Stimulated activated CD4-positive, alpha-beta T cell treated with anti-CD3 and anti-CD28 coated beads, Interleukin-4, amount 100 ng/mL, for 24 hours (primary cell): ENCODE results near the gene ATAD1.
"Not testable (repeated sequence)": the region's sequence is repeated elsewhere in the genome, so short reads cannot be mapped to it uniquely, and the experiment has no call there.

ENCODE experiments used
- DNase-seq: peaks from one replicate; pipeline ENCODE4 v3.0.0-alpha.2; 2020

The ATAD1 gene

DNA sequence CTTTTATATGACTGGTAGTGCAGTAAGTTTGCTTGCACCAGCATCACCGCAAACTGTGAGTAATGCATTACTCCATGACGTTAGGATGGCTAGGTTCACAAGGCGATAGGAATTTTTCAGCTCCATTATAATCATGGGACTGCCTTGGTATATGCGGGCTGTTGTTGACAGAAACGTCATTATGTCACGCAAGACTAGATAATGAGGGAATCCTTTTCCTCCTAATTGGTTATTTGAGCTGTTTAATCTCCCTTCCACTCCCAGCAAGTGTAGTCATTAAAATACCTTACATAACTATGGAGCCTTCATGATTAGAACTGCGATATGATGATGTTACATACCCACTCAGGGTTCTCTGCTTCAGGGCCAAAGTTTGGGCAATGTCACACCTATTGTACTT, 28.0 kb upstream of the ATAD1 start:
- DNase-seq: no peak

GRCh38 chr10:87845624-87845998, 27.6 kb upstream of the ATAD1 start:
- DNase-seq: no peak

DNA sequence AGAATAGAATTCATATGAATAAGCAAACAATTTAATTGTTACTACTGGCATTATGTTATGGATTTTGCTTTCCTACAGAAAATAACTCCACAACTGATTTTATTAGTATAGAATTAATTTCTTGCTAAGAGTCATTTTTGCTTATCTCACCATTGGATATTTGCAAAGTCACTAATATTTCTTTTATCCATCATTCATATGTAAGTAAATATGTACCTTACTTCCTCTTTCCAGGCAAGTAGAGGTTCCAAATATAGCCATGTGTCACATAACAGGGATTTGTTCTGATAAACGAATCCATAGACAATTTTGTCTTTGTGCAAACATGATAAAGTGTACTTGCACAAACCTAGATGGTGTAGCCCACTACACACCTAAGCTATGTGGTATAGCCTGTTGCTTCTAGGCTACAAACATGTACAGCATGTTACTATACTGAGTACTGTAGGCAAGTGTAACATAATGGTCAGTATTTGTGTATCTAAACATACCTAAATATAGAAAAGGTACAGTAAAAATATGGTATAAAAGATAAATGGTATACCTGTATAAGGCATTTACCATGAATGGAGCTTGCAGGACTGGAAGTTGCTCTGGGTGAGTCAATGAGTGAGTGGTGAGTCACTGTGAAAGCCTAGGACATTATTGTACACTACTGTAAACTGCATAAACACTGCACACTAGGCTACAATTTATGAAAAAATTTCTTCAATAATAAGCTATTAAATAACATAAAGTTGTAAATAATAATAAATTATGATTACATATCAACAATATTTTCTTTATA, 27.0 kb upstream of the ATAD1 start:
- no peak for DNase-seq

DNA sequence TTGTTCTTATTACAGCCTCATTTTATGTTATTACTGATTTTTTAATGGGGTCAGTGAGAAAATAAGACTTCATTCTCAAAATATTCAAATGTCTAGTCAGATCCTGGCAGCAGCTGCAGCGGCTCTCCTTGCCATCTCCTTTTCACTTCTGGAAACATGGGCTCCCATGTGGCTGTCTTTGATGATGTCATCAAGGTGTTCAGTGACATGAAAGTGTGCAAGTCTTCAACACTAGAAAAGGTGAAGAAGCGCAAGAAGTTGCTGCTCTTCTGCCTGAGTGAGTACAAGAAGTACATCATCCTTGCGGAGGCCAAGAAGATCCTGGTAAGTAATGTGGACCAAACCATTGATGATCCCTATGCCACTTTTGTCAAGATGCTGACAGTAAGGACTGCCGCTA, 25.7 kb upstream of the ATAD1 start:
- DNase-seq: no peak

- no peak for DNase-seq
Observed at GRCh38 chr10:87842776-87843497, 24.9 kb upstream of the ATAD1 start.

DNA sequence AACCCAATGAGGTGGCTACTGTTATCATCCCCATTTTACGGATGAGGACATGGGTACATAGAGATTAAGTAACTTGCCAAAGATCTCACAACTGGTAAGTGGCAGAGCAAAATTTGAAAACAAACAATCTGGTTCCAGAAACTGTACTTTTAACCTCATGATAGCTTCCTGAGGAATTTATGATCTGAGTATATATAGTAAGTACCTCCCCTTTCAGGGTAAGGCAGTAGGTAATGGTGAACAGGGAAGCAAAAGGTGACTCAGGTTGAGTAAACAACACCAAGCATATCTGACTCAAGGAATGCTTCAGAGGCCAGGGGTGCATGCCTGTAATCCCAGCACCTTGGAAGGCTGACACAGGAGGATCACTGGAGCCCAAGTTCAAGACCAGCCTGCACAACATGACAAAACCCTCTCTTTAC, 24.2 kb upstream of the ATAD1 start:
- no peak for DNase-seq

- no peak for DNase-seq
Observed at GRCh38 chr10:87841186-87841585, 23.2 kb upstream of the ATAD1 start.

- DNase-seq: no peak
Observed at GRCh38 chr10:87838650-87839049, 20.6 kb upstream of the ATAD1 start.

DNA sequence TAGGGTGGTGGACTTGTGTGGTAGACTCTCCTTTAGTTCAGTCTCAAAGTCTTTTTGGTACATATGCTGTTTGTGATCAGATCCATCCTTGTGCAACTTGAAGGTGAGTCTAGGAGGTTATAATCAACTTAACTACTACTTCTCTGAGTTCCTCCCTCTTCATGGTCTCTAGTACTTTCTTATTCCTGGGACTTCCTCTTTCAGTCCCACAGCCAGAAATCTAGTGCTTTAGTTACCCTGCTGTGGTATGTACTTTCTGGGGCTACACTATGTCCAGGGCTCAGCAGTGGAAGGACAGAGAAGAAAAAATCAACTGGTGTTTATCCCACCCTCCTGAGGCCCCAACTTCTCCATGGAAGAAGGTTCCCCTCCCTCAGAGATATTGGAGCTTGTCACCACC, 19.4 kb upstream of the ATAD1 start:
- DNase-seq: no peak

DNA sequence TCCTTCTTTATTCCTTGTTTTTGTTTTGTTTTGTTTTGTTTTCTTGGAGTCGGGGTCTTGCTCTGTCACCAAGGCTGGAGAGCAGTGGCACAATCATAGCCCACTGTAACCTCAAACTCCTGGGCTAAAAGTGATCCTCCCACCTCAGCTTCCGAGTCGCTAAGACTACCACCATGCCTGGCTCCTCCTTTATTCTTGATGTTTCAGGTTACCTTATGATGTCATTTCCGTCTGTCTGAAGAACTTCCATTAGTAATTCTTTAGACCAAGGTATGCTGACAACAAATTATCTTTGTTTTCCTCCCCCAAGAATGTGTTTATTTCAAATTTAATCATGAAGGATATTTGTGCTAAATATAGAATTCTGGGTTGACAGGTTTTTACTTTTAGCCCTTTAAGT, 18.1 kb upstream of the ATAD1 start:
- no peak for DNase-seq

GRCh38 chr10:87829986-87830729, 12.1 kb upstream of the ATAD1 start:
- no peak for DNase-seq

GRCh38 chr10:87829051-87829450, 11.0 kb upstream of the ATAD1 start:
- not testable (repeated sequence) for DNase-seq

DNA sequence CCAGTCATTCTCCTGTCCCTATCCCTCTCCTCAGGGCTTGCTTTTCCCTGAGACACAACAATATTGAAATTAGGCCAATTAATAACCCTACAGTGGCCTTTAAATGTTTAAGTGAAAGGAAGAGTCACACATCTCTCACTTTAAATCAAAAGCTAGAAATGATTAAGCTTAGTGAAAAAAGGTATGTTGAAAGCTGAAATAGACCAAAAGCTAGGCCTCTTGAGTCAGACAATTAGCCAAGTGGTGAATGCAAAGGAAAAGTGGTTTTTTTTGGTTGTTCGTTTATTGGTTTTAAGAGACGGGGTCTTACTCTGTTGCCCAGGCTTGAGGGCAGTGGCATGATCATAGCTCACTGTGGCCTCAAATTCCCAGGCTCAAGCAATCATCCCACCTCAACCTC, 9.7 kb upstream of the ATAD1 start:
- no peak for DNase-seq

DNA sequence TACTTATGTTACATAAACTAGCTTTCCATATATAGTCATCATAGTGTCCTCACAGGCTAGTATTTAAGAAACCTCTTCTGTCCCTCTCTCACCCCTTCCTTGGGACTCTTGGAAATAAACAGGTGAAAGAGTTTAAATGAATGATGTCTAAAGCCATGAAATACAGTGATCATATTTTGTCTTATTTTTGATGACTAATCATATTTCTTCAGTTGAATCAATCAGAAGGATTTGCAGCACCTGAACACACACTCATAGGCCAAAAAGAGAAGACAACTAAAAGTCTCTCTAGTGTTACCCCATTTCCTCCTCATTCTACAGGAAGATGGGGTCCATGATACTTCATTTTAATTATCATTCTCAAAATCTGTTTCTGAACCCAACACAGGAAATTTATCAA, 8.6 kb upstream of the ATAD1 start:
- DNase-seq: no peak

DNA sequence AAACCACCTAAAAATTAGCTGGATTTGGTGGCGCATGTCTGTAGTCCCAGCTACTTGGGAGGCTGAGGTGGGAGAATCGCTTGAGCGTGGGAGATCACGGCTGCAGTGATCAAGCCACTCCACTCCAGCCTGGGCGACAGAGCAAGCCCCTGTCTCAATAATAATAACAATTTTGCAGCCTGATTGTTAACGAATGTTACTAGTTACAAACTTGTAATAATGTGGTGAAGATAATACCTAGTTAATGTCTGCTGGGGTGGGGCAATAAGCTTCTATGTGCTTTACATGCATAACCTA, 1.2 kb upstream of the ATAD1 start:
- DNase-seq: no peak

- peak; percentile 74 for DNase-seq
Observed at GRCh38 chr10:87818505-87819288, 671 bp upstream of the ATAD1 start.

DNA sequence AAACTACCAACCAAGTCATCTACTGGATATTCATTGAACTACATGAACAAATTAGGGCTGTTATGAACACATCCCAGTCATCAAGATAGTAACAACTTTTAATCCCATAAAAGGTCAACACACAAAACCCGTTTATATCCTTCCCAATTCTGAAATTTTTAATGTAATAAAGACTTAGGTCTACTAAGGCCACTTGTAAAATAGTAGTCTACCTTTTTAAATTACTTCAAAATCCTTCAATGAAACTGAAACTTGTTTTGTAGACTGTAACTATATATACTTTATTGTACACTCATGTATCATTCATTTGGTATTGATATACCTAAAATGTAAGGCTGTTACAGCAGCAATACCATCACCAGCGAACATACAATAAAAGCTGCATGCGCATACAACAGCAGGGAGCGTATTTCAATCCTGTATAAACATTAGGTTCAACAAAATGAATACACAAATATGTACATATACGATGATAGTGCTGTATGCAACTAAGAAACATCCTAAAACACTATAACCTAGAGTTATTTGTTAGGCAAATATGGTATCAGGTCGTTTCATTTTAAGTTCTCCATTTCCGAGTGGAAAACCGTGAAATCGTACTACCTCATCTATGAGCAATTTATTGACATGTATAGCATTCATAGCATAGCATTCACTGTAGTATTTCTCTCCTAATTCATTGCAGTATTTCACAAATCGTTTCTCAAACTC, 973 bp downstream of the ATAD1 start:
- DNase-seq: no peak

DNA sequence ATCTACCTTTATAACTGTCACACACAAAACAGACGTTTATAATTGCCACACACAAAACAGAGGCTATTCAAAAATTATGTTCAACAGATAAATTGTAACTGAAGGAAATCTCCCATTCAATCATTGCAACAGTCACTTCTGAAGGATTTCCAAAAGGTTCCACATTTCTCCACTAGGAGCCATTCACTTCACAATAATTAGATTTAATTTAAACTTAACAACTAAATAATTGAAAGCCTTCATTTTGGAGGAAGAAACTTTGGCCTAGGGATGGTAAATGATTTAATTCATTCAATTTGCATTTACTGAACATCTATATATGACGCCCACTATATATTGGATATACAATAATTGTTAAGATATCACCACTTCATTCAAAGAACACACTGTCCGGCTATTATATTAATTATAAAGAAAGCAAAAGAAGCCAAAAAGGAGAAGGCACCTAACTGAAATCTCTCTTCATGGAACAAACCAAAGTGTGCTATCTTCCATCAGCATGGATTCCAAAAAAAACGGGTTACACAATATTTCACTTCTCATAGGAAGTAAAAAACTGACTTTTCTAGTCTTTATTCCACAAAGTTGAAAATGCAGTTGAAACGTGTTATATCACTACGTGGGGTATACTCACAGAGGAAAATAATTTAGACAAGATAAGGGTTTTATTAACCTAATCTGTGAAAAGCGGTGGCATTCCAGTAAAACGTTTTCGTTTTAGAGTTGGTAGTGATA, 1.7 kb downstream of the ATAD1 start:
- DNase-seq: no peak

GRCh38 chr10:87804939-87805569, 13.0 kb downstream of the ATAD1 start:
- DNase-seq: no peak

DNA sequence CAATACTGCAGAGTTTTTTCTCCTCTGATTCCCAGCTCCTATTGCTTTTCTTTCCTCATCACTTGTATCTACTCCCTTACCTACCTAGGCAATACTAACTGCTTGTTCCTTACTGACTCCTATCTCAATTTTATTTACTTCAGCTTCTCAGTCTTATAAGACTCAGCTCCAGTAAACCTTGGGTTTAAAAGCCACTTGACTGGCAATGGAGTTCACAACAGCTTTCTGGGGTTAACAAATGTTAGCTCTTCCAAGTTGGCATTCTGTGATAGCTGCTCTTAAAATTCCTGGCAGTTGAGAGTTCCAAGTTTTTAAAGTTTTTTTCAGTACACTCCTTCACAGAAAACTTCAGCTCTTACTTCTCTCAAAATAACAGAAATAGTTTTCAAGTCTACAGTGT, 14.2 kb downstream of the ATAD1 start:
- no peak for DNase-seq

DNA sequence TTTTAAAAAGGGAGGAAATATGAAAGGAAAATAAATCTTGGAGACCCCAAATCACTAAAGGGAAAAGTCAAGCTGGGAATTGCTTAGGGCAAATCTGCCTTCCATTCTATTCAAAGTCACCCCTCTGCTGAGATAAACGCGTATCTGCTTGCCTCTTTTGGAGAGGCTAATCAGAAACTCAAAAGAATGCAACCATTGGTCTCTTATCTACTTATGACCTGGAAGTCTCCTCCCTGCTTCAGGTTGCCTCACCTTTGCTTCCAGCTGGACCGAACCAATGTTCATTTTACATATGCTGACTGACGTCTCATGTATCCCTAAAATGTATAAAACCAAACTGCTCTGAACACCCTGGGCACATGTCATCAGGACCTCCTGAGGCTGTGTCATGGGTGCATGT, 14.7 kb downstream of the ATAD1 start:
- DNase-seq: no peak
